GM21423 (cell line): ENCODE results near the gene PEDS1.
A peak's percentile ranks its signal among the peaks of the same experiment; 100 is the strongest.
"Not testable (repeated sequence)": the region's sequence is repeated elsewhere in the genome, so short reads cannot be mapped to it uniquely, and the experiment has no call there.

ENCODE experiments used
- ATAC-seq: cut with Tn5 transposase; IDR thresholded peaks from one replicate; pipeline ENCODE4 v1.9.1; 2021; ENCODE audit warnings: mild to moderate bottlenecking, moderate library complexity; ENCODE audit not compliant: unreplicated experiment

Gene PEDS1

DNA sequence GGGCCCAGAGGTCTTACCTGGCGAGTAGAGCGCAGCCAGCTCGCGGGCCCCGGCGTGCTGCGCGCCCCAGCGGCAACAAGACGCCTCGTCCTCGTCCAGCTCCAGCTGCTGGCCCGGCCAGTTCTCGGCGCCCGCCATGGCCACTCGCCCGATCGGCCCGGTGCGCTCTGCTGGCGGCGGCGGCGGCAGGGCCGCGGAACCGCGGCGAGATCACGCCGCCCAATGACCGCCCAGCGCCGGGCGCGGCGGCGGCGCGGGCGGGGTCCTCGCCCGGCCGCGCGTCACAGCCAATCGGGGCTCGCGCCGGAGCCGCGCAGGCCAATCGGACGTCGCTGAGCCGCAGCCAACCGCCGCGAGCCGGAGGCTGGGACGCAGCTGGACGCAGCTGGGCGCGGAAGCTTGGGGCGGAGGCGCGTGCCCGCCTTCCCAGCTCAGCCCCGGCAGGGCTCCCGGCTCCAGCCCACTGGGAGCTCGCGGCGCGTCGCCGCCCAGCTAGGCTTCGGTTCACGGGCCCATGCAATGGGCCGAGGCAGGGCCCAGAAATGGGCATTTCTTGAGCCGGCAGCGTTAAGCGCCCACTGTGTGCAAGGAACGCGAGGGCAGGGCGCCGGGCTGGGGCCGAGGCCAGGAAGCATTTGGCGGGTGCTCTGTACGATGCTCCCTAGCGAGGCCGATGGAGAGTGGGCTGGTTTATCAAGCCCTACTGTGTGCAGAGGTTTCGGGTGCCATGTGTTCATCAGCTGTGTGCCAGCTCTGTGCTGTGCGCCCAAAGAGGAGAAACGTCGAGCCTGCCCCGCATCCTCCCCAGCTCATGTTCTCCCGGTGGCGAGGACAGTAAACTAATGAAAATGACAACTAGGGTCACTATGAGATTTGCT lies at the start of gene PEDS1:
Gene PEDS1 (minus strand): TSS at position 224 of the 878 bp plus-strand sequence. CDS start 86 bp downstream, at position 138.
- peak; percentile 89 for ATAC-seq

DNA sequence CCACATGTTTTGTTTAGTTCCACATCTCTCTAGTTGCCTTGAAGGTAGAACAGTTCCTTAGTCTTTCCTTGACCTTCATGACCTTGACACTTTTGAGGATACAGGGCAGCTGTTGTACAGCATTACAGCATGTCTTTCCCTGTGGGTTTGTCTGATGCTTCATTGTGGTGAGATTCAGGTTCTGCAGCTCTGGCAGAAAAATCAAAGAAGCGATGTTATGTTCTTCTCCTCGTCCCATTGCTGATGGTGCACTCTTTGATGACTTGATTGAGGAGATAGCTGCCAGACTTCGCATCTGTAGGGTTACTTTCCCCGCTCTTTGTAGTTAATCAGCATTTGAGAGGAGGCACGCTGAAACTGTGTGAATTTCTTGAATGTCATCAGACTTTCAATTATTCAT lies 49.2 kb upstream of the PEDS1 start:
- no peak for ATAC-seq

DNA sequence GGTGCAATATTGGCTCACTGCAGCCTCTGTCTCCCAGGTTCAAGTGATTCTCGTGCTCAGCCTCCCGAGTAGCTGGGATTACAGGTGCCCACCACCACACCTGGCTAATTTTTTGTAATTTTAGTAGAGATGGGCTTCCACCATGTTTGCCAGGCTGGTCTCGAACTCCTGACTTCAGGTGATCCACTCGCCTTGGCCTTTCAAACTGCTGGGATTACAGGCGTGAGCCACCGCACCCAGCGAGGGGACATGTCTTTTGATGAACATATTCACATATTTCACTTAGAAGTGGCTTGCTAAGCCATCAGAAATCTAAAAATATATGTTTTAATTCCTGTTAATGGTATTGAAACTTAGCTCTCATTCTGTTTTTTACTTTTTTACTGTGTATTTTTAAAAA lies 48.2 kb upstream of the PEDS1 start:
- not testable (repeated sequence) for ATAC-seq

DNA sequence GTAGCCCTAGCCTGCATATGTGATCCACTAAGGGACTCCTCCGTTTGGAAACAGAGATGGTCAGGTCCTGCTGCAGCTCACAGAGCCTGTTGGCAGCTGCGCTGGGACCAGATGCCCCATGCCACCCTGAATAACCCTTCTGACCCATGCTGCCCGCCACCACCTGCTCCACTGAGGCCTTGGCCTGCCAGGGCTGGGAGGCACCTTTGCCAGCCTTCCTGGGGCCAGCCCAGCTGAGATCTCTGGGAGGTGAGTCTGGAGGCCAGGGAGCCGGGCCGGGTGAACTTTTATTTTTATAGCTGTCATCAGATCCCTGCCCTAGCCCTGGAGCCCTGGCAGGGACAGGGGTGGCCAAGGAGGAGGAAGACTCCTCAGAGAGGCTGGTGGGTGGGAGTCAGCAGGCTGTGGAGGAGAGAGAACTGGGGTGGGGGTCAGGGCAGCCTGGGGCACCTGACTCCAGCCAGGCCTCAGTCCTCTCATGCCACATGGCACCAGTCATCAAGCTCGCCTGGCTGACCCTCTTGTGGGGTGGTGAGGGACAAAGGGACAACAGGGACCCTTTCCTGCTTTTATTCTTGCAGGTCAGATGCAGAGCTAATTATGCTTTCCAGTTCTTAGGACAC lies 47.1 kb upstream of the PEDS1 start:
- no peak for ATAC-seq

DNA sequence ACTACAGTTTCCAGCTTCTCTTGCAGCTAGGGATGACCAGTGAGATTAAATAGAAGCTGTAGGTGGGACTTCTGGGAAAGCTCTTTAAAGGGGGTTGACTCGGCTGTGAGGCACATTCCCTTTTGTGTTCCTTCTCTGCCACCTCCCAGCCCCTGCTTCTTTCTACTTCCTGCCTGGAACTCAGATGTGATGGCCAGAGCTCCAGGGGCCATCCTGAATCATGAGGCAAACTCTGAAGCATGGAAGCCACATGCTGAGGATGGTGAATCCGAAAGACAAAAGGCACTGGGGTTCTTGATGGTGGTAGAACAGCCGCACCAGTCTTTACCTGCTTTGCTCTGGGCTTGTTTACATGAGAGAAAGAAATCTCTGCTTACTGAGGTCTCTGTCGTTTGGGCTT lies 46.2 kb upstream of the PEDS1 start:
- no peak for ATAC-seq

DNA sequence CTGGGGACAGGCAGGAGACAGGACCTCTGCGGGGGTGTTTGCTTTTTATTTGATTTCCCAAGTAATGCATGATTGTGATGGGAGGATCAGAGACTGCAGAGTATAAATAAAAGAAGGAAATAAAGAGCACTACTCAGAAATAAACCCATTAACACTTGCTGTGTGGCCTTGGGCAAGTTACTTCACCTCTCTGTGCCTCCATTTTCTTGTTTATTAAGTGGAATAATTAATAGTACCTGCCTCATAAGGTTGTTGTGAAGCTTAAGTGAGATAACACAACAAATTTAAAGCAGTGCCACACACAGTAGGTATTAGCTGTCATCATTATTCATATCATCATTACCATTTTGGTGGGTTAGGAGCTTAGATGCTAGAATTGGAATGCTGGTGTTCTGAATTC lies 45.2 kb upstream of the PEDS1 start:
- no peak for ATAC-seq

DNA sequence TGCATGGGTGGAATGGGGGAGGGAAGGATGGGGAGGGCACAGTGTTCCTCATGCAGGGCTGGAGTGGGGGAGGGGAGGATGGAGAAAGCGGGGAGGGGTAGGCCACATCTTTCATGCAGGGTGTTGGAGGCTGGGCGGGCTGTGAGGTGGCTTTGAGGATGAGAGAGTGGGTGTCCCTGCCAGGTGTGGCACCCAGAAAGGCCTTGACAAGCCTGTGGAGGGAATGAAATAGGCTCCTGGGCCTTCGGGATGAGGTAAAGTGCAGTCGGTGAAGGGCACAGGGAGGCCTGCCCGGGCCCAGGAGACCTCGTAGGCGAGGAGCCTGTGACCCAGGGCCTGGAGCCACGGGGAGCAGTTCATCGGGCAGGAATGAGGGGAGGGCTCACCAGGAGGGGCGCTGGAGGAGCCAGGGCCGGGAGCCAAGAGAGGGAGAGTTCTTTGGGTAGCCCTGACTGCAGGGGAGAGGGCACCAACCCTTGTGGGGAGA lies 44.7 kb upstream of the PEDS1 start:
- no peak for ATAC-seq

DNA sequence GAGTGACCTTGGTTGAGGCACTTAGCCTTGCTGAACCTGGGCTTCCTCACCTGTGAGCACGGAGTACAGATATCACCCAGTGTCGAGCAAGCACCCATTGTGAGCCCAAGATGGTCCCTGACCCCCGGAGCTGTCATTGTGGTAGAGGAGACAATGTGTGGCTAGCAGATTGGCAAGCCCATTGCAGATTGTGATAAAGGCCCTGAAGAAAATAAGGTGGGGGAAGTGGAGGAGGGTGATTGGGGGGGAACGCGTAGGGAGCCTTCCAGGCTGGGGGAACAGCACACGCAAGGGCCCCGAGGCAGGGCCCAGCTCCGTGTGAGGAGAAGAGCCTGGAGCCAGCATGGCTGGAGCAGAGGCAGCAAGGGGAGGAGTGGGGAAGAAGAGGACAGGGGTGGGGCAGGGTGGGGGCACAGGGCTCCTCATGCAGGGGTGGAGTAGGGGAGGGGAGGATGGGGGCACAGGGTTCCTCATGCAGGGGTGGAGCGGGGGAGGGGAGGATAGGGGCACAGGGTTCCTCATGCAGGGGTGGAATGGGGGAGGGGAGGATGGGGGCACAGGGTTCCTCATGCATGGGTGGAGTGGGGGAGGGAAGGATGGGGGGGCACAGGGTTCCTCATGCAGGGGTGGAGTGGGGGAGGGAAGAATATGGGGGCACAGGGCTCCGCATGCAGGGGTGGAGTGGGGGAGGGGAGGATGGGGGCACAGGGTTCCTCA lies 44.1 kb upstream of the PEDS1 start:
- ATAC-seq = no peak

DNA sequence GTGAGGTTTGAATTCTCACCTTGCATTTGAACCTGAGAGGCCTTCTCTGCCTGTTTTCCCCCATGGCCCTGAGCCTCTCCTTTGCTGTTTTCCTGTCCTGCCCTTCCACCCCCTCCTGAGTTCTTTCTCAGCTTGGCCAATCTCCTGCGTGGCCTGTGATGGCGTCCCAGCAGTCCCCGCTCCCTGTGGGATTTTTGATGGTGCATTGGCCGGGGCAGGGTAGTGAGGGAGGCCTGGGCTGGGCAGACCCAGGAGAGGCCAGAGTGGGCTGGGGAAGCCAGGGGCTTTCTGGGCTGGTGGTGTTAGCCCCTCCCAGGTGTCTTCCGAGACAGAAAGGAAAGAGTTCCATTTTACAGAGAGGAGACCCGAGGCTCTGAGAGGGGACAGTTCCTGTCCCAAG lies 43.4 kb upstream of the PEDS1 start:
- ATAC-seq = no peak

DNA sequence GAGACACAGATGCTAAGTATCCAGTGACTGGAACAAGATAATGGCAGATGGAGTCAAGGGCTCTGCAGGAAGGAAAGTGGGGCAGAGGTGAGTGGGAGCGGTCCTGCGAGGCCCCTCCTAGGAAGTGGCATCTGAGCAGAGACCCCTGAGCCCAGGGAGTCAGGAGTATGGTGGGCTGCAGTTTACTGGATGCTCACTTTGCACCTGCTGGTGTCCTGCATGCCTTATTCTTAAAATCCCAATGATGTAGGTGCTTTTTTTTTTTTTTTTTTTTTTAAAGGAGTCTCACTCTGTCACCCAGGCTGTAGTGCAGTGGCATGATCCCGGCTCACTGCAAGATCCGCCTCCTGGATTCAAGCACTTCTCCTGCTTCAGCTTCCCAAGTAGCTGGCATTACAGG lies 42.7 kb upstream of the PEDS1 start:
- no peak for ATAC-seq

DNA sequence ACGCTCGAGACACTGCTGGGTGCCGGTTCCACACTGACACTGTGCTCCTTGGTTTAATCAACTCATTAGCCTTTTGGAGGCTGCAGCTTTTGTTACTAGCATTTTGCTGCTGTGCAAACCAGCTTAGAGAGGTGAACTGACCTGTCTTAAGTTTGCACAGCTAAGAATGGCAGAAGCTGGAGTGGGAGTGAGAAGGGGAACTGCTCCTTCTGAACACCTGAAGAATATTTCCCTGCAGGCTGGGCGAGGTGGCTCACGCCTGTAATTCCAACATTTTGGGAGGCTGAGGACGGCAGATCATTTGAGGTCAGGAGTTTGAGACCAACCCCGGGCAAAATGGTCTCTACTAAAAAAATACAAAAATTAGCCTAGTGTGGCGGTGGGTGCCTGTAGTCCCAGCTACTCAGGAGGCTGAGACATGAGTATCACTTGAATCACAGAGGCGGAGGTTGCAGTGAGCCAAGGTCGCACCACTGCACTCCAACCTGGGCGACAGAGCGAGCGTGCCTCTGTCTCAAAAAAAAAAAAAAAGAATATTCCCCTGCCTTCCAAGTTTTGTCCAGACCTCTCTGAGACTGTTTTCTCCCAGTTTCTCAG lies 42.1 kb upstream of the PEDS1 start:
- ATAC-seq = no peak

DNA sequence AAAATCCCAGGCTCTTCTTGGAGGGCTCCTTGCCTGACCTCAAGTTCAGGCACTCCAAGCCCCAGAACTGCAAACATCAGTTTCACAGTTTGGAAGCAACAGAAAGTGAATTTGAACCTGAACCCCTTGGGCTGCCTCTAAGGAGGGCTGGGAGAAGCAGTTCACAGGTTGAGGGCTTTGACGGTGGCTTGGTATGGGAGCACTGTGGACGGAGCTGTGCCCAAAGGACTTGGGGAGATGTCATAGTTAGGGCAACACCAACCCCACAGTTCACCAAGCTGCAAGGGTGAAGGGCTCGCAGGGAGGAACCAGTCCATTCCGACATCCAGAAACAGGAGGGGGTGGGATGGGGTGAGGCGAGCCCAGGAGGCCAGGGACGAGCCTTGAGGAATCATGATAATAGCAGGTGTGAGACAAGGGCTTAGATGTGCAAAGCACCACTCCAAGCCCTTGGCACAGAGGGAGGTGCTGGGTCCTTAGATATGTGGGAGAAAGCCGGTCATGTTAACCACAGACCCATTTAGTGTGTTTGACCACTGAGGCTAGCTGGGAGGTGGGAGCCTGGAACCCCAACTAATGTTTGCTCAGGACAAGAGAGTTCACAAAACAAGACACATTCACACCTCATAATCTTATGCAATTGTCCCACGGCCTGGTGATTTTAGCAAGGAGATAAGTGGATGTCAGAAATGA lies 41.5 kb upstream of the PEDS1 start:
- ATAC-seq = no peak

DNA sequence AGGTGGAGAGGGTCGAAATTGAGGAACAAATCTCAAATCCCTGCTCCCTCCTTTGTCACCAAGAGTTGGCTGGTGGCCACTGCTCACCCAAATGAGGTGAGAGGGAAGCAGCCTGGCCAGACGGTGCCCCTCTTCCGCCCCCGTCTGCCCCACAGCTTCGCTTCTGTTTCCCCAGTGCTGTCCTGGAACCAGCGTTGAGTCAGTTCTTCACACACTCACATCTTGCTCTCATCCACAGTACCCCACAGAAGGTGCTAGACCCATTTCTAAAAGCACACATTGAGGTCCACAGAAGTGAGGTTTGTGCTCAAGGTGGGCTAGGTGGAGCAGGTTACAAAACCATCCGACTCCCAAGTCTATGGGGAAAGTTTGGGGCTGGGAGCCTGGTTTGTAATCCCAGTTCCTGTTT lies 40.9 kb upstream of the PEDS1 start:
- ATAC-seq = no peak

DNA sequence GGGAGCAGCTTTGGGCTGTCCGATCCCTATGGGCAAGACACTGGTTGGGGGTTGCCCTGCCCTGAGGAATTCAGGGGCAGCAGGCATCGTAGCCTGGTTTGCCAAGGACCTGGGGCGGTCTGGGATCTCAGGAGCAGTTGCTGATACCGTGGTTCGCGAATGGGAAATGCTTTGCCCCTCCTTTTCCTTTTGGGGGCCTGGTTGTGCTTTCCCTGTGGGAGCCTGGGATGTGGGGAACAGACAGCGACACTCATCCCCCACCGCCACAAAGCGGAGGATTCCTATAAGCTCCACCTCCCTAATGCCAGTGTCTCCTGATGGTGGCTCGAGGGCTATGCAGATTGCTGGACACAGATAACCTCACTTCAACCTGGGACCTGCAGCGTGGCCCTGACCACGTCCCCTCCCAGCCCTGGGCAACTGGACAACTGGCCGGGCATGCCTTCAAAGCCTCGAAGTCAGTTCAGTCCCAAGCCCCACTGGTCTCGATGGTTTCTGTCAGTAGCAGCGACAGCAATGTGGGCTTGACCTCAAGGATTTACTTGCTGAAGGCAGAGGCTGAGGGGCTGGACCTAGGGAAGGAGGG lies 40.4 kb upstream of the PEDS1 start:
- no peak for ATAC-seq

DNA sequence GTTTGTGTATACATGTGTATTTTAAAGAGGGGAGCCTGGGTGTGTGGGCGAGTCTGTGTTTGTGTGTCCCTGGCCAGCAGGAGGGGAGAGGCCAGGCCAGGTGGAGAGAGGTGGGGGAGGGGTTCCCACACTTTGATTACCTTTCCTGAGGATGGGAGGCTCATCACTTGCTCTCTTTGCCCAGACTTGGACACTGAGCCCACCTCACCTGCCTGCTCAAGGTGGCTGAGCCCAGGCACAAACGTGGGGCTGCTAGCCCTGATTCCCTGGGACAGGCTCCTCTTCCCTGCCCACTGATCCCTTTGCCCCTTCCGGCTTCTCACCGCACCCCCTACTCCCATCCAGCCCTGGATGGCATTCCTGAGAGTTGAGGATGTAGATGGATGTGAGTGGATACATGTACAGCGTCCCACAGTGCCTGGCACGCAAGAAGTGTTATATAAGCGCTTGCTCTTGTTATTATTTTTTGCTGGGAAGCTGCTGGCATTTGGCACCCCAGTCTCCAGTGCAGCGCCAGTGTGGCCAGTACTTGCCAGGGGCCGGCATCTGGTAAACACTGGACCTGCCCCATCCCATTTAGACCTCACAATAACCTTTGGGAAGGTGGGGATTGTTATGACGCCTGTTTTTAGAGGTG lies 39.8 kb upstream of the PEDS1 start:
- ATAC-seq = no peak

DNA sequence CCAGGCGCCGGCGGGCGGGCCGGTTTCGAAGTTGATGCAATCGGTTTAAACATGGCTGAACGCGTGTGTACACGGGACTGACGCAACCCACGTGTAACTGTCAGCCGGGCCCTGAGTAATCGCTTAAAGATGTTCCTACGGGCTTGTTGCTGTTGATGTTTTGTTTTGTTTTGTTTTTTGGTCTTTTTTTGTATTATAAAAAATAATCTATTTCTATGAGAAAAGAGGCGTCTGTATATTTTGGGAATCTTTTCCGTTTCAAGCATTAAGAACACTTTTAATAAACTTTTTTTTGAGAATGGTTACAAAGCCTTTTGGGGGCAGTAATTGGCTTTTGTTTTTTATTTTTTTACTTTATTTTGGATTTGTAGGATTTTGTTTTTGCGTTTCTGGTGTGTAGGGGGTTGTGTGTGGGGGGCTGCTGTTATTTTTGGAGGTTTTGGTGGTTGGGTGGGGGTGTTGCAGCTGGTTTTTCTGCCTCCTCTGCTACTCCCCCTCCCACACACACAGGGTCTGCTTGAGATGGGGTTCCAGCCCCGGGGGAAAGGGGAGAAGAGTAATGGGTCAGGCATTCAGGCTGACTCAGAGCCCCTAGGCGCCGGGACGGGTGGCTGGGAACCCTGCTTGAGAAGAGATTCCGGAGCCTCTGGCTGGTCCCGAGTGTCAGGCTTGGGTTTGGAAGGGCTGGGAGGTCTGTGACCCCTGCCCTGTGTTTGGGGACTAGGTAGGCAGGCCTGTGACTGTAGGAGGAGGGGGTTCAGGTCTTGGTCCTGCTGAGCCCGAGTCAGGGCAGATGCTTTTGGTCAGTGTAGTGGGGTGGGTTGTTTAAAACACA lies 39.1 kb upstream of the PEDS1 start:
- peak; percentile 28 for ATAC-seq

DNA sequence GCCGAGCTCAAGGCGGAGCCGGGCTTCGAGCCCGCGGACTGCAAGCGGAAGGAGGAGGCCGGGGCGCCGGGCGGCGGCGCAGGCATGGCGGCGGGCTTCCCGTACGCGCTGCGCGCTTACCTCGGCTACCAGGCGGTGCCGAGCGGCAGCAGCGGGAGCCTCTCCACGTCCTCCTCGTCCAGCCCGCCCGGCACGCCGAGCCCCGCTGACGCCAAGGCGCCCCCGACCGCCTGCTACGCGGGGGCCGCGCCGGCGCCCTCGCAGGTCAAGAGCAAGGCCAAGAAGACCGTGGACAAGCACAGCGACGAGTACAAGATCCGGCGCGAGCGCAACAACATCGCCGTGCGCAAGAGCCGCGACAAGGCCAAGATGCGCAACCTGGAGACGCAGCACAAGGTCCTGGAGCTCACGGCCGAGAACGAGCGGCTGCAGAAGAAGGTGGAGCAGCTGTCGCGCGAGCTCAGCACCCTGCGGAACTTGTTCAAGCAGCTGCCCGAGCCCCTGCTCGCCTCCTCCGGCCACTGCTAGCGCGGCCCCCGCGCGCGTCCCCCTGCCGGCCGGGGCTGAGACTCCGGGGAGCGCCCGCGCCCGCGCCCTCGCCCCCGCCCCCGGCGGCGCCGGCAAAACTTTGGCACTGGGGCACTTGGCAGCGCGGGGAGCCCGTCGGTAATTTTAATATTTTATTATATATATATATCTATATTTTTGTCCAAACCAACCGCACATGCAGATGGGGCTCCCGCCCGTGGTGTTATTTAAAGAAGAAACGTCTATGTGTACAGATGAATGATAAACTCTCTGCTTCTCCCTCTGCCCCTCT lies 38.2 kb upstream of the PEDS1 start:
- peak; percentile 30 for ATAC-seq

DNA sequence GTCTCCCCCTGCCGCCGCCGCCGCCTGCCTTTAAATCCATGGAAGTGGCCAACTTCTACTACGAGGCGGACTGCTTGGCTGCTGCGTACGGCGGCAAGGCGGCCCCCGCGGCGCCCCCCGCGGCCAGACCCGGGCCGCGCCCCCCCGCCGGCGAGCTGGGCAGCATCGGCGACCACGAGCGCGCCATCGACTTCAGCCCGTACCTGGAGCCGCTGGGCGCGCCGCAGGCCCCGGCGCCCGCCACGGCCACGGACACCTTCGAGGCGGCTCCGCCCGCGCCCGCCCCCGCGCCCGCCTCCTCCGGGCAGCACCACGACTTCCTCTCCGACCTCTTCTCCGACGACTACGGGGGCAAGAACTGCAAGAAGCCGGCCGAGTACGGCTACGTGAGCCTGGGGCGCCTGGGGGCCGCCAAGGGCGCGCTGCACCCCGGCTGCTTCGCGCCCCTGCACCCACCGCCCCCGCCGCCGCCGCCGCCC lies 37.6 kb upstream of the PEDS1 start:
- ATAC-seq = peak; percentile 17
